ENCODE results near the gene CAPN9.
"Not testable (repeated sequence)": the region's sequence is repeated elsewhere in the genome, so short reads cannot be mapped to it uniquely, and the experiment has no call there.

CAPN9 gene, protein sequence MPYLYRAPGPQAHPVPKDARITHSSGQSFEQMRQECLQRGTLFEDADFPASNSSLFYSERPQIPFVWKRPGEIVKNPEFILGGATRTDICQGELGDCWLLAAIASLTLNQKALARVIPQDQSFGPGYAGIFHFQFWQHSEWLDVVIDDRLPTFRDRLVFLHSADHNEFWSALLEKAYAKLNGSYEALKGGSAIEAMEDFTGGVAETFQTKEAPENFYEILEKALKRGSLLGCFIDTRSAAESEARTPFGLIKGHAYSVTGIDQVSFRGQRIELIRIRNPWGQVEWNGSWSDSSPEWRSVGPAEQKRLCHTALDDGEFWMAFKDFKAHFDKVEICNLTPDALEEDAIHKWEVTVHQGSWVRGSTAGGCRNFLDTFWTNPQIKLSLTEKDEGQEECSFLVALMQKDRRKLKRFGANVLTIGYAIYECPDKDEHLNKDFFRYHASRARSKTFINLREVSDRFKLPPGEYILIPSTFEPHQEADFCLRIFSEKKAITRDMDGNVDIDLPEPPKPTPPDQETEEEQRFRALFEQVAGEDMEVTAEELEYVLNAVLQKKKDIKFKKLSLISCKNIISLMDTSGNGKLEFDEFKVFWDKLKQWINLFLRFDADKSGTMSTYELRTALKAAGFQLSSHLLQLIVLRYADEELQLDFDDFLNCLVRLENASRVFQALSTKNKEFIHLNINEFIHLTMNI

DNA sequence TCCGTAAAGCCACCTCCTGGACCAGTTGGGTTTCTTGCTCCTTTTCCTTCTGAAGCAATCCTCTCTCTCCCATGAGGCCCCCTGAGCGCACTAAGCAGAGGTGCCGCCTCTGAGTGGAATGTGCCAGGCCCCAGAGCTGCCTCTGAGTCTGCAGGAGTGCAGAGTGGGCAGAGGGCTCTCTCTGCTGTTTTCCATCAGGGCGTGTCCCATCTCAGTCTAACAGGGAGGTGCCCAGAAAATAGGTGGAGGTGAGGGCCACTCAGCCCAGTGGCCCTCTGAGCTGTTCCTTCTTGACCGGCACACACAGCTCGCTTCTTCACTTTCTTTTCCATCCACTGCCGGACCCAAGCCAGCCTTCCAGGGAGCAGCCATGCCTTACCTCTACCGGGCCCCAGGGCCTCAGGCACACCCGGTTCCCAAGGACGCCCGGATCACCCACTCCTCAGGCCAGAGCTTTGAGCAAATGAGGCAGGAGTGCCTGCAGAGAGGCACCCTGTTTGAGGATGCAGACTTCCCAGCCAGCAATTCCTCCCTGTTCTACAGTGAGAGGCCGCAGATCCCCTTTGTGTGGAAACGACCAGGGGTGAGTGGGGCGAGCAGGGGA, at the start of gene CAPN9:
CAPN9 (plus strand) TSS at position 262 of the 604 bp plus-strand sequence; CDS start at position 371, 109 bp downstream.
- DNase-seq (ENCODE audit: low spot score), result no peak

GRCh38 chr1:230698130-230698529, 49.1 kb upstream of the CAPN9 start:
- peak; percentile 66 for DNase-seq (ENCODE audit: low spot score)

- not testable (repeated sequence) for DNase-seq (ENCODE audit: low spot score)
Observed at GRCh38 chr1:230698964-230699363, 48.2 kb upstream of the CAPN9 start.

GRCh38 chr1:230699716-230700115, 47.5 kb upstream of the CAPN9 start:
- no peak for DNase-seq (ENCODE audit: low spot score)

DNA sequence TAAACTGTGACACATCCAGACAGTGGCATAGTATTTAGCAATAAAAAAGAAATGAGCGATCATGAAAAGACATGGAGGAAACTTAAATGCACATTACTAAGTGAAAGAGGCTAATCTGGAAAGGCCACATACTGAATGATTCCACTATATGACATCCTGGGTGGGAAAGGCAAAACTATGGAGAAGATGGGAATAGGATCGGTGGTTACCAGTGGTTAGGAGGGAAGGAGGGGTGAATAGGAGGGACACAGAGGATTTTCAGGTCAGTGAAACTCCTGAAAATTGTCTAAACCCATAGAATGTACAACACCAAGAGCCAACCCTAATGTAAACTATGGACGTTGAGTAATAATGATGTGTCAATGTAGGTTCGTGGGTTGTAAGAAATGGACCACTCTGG, 47.1 kb upstream of the CAPN9 start:
- no peak for DNase-seq (ENCODE audit: low spot score)

GRCh38 chr1:230701434-230701833, 45.8 kb upstream of the CAPN9 start:
- DNase-seq (ENCODE audit: low spot score), result no peak

GRCh38 chr1:230701895-230702768, 45.1 kb upstream of the CAPN9 start:
- no peak for DNase-seq (ENCODE audit: low spot score)

DNA sequence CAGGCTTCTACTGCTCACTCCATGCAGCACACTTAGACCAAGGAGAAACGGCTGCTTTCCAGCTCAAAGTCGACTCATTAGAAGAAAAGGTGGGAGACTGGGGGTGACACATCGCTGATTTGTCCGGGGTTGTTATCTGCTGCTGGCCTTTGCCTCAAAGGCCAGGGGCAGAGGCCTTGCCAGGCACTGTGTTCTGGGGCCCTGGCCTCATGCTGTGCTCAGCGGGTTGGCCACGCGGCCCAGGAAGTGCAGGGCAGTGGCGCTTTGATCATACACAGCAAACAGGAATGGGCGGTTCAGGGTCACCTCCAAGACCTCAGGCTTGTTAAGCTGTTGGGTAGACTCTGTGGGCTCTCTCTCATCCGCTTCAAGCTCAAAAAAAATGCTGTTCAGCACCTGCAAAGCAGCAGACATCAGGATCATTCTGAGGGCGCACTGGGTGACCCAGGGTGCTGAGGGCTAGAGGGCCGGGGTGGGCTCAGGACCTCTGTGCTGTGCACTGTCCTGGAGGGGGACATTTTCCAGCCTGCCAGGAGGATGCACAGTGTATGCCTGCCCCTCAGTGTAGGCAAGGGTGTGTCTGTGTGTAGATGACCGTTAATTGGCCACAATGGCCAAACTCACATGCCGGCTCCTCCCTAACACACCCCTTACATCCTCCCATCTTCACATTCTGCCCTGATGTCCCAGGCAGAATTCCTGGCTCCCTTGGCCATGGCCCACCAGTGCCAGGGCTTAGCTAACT, 44.1 kb upstream of the CAPN9 start:
- DNase-seq (ENCODE audit: low spot score), result peak; percentile 48

- no peak for DNase-seq (ENCODE audit: low spot score)
Observed at GRCh38 chr1:230703679-230704385, 43.4 kb upstream of the CAPN9 start.

- no peak for DNase-seq (ENCODE audit: low spot score)
Observed at GRCh38 chr1:230704830-230705229, 42.4 kb upstream of the CAPN9 start.

GRCh38 chr1:230705289-230706019, 41.7 kb upstream of the CAPN9 start:
- no peak for DNase-seq (ENCODE audit: low spot score)

GRCh38 chr1:230706020-230706699, 41.0 kb upstream of the CAPN9 start:
- DNase-seq (ENCODE audit: low spot score), result no peak

DNA sequence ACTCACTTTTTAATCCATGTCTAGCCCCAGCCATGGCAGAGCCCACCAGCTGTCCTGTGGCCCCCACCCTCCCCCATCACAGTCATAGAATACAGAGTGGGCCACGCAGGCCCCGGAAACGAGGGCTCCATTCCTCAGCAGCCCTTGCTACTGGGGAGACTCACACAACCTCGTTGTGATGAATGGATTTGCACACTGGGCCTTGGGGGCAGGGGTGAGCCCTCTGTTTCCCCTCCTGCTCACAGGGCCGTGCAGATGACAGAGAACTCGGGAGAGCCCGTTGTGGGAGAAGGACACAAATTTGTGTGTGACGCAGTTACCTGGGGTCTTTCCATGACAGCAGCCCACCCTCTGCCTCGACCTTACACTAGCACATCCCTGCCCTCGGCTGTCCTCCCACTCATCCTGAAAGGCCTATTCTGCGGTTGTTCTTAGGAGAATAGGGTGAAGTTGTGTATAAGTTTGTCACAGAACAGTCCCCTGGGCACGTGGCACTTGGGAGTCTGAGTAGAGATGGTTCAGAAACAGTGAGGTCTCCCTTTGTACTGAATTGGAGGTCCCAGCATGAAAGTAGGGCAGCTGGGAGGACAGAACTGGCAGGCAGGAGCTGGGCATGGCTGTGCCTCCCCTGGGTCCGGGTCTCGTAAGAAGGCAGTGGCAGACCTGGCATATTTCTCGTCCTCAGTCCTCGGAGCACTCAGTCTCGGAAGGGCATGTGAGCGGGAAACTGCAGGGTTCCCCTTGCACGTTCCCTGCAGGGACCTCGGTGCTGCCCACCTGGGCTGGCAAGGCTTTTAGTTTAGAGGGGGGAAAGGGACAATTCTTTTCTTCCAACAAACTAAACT, 40.1 kb upstream of the CAPN9 start:
- DNase-seq (ENCODE audit: low spot score), result no peak

- no peak for DNase-seq (ENCODE audit: low spot score)
Observed at GRCh38 chr1:230707732-230708630, 39.2 kb upstream of the CAPN9 start.

DNA sequence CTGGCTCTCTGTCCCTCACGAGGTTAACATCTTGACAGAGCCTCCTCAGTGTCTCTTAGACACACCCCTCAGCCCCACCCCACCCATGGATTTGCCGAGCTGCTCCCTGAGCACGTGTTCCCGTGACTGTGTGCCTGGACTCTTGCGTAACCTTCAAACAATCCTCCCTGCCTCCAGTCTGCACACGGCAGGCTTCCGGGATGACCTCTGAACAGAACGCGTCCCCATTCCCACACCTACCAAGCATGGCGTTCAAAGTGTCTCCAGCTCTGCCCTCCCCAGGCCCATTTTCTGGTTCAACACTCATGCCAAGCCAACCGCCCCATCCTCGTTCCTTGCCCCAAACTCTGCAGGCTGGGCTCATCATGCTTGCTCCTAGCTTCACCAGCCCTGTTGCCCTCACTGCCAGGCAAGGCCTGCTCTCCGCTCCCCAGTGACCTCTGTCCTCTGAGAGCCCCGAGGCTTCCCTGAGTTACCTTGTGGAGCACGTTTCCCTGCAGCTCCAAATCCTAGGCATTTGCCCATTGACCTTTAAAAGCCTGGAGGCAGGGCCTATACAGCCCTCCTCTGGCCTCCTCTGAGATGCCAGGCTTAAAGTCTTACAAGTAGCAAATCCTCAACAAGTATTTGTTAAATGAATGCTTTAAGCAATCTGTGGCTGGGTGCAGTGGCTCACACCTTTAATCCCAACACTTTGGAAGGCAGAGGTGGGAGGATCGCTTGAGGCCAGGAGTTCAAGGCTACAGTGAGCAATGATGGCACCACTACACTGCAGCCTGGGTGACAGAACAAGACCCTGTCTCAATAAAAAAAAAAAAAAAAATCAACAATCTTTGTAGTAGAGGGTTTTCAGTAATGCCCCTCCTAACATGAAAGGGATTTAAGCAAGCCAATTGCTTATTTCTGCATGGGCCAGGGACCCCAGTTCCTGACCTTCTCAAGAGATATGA, 38.3 kb upstream of the CAPN9 start:
- no peak for DNase-seq (ENCODE audit: low spot score)
